Activated CD8-positive, alpha-beta memory T cell treated with anti-CD3 and anti-CD28 coated beads, Interleukin-2, amount 50 U/mL, for 1 hour (primary cell): ENCODE data around the gene ATXN2.

Experiments
- DNase-seq: peaks from one replicate; pipeline ENCODE4 v3.0.0-alpha.2; 2020; ENCODE audit errors: extremely low read depth

ATXN2 gene

GRCh38 chr12:111453071-111453989 is 145.8 kb downstream of the ATXN2 start:
- no peak for DNase-seq

- DNase-seq: no peak
Observed at GRCh38 chr12:111451649-111452129, 147.4 kb downstream of the ATXN2 start.

GRCh38 chr12:111451232-111451631 is 147.9 kb downstream of the ATXN2 start:
- no peak for DNase-seq

DNA sequence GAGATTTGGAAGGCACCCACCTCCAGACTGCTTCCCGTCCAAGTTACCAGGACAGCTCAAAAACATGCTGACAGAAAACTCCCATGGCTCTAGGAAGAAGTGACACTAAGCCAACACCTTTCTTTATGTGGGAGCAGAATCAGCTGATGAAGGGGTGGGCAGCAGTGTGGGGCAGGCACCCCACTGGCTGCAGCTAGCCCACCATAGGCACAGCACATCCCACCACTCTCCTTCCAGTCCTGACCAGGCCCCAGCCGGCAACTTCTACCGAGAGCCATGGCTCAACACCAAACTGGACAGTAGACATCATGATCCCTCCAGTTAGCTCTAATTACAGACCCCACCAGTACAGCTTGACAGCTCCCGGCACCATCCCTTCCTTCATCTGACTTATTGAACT is 148.4 kb downstream of the ATXN2 start:
- DNase-seq: no peak

- no peak for DNase-seq
Observed at GRCh38 chr12:111448846-111449790, 150.0 kb downstream of the ATXN2 start.

DNA sequence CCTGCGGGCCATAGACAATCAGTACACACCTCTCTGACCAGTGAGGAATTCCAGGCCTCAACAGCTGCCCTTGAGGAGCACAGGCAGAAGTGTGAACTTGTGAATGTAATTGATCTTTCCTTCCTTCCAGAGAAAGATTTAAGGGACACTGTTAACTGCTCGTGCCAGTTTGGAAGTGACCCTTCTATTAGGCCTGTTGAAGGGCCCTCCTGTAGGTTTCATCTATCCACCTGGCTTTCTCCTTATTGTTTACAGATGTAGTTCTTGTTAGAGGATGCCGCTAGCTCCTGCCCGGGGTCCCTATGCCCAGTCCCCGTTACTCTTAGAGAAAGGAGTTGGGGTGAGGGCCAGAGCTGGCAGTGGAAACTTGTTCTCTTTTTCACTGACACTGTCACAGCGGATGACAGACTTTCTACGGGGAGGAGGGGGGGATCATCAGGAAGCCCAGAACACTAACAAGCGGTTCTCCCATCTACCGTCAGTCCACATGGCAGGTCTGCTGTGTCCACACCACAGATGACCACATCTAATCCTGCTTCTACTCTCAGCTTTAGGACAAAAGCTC is 150.8 kb downstream of the ATXN2 start:
- no peak for DNase-seq

DNA sequence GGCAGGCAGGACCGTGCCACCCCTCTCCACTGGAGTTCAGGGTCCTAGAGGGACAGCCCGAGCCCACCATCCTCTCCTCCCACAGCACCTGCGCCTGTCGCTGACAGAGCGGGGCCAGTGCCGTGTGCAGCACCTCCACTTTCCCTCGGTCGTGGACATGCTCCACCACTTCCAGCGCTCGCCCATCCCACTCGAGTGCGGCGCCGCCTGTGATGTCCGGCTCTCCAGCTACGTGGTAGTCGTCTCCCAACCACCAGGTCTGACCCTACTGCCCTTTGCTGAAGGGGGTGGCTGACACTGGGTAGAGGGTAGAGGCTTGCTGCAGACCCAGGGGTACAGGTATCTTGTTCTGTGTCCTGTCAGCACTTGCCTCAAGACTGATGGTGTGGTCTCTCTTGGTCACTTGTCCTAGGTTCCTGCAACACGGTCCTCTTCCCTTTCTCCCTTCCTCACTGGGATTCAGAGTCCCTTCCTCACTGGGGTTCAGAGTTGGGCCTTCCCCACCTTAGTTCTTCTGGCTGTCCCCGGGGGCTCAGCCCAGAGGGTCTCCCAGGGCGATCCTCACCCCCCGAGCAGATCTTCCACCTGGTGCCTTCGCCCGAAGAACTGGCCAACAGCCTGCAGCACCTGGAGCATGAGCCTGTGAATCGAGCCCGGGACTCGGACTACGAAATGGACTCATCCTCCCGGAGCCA is 151.4 kb downstream of the ATXN2 start:
- no peak for DNase-seq

- DNase-seq: no peak
Observed at GRCh38 chr12:111446631-111447570, 152.2 kb downstream of the ATXN2 start.

- DNase-seq: no peak
Observed at GRCh38 chr12:111445726-111446581, 153.2 kb downstream of the ATXN2 start.

- no peak for DNase-seq
Observed at GRCh38 chr12:111444925-111445725, 154.0 kb downstream of the ATXN2 start.

GRCh38 chr12:111444314-111444924 is 154.7 kb downstream of the ATXN2 start:
- no peak for DNase-seq

DNA sequence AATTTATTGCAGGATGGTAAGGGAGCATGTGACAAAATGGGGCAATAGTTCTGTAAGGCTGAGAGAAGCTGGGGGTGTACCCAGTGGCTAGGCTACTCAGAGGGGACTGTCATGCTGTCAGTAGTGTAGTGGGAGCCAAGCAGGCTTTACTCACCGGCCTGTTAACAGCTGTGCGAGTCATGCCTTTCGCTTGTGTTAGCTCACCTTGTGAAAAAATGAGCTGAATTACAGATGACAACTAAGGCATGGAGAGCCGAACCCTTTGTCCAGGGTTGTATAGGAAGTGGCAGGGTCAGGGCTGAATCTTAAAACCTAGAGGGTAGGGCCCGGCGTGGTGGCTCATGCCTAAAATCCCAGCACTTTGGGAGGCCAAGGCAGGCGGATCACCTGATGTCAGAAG is 155.5 kb downstream of the ATXN2 start:
- no peak for DNase-seq

- DNase-seq: no peak
Observed at GRCh38 chr12:111443086-111443485, 156.0 kb downstream of the ATXN2 start.

DNA sequence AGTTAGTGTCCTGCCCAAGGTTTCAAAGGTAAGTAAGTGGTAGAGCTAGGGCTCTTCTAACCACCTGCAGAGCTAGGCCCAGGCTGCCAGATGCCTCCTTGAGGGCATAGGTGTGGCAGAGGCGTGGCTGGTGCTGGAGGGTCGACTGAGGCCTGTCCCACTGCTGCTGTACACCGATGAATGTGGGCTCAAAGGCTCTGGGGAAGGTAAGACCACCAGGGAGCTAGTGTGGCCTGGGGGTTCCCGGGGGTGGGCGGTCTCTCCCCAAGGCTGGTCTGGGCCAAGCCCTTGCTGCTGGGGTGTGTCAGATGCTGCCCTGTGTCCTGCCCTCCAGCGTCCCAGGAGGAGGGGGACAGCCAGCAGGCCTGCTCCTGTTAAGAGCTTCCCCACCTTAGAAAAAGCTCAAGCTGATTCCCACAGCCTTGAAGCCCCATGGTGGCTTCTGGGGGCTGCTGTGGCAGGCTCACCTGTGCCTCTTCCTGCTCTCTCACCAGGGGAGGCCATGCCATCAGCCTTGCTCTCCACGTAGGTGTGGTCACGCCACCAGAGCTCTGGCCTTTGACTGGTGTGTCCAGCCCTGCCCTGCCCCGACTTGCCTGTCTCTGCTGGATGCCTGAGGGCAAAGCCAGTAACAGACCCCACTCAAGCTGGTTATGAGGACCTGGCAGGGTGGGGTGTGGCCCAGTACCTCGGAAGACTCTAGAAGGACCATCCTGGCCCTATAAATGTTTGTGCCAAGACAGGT is 156.6 kb downstream of the ATXN2 start:
- DNase-seq: no peak

GRCh38 chr12:111441107-111441928 is 157.8 kb downstream of the ATXN2 start:
- no peak for DNase-seq

GRCh38 chr12:111440631-111441030 is 158.5 kb downstream of the ATXN2 start:
- DNase-seq: no peak
